GM21737 (cell line): ENCODE measurements around the gene NR2E1.

ENCODE experiments used
- ATAC-seq: cut with Tn5 transposase; IDR thresholded peaks from one replicate; pipeline ENCODE4 v1.9.1; 2021; ENCODE audit warnings: mild to moderate bottlenecking, moderate library complexity; ENCODE audit not compliant: unreplicated experiment

Gene NR2E1

GRCh38 chr6:108207013-108207412 is 41.2 kb downstream of the NR2E1 start:
- no peak for ATAC-seq

- no peak for ATAC-seq
These were observed 43.9 kb downstream of the NR2E1 start for GRCh38 chr6:108209738-108210137.

GRCh38 chr6:108210556-108210955 is 44.7 kb downstream of the NR2E1 start:
- no peak for ATAC-seq

GRCh38 chr6:108211671-108212070 is 45.8 kb downstream of the NR2E1 start:
- no peak for ATAC-seq

GRCh38 chr6:108222064-108222463 is 56.2 kb downstream of the NR2E1 start:
- no peak for ATAC-seq

- ATAC-seq = no peak
These were observed 56.7 kb downstream of the NR2E1 start for GRCh38 chr6:108222504-108222903.

GRCh38 chr6:108227290-108227689 is 61.5 kb downstream of the NR2E1 start:
- ATAC-seq = no peak

- ATAC-seq = no peak
These were observed 62.6 kb downstream of the NR2E1 start for GRCh38 chr6:108228416-108228815.

- ATAC-seq = no peak
These were observed 69.3 kb downstream of the NR2E1 start for GRCh38 chr6:108235127-108235526.

GRCh38 chr6:108236791-108237190 is 71.0 kb downstream of the NR2E1 start:
- ATAC-seq = no peak

- ATAC-seq = no peak
These were observed 72.5 kb downstream of the NR2E1 start for GRCh38 chr6:108238322-108238721.
